ENCODE measurements around the gene REEP3.
A peak's percentile ranks its signal among the peaks of the same experiment; 100 is the strongest.

Gene REEP3

DNA sequence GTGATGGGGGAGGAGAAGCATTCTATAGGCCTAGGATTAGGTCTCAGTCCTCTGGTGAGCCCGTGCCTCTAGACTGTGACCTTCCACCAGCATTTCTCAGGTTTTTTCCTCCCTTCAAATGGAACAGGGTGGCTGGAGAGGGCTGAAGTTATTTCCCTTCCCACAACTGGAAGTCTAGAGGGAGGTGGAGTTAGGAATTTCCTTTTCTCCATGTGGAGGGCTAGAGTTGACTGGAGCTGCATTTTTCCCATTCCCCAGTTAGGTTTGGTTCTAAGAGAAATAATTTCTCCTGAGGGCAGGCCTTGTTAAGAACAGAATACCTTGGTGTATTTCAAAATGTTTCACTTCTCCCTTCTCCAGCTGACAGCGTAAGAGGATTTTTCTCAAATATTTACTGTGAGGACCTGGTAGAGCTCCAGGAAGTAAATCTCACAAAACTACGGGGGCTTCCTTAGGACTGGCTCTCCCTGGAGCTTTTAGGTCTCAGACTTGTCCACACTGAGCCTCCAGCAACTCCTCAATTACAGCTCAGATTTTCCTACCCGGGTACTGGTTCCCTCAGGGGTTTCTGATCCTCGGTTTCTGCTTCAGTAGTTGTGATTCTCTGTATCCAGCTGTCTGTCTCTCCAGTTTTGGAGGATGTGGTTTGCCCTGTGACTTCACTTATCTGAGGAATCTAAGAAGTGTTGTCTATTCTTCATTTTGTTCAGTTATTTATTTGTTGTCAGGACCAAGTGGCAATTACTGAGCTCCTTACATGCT is 6.0 kb upstream of the REEP3 start:
- peak in 1 of 2 donors; percentile 12 for DNase-seq

DNA sequence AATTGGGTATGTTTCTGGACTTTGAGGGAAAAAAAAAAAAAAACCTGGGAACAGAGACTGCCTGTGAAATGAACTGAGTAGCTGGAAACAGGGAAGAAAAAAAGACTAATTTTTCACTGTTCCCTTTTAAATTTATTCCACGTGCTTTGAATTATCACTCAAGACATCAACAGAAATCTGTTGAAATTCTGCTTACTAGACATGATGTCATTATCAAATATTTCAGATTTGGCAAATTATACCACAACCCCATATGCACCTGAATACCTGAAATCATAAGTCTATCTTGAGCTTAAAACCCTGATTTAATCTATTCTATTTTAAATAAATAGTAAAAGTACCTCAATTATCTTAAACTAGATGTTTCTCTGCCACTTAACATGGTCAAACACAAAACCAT is 5.0 kb upstream of the REEP3 start:
- no peak for DNase-seq

DNA sequence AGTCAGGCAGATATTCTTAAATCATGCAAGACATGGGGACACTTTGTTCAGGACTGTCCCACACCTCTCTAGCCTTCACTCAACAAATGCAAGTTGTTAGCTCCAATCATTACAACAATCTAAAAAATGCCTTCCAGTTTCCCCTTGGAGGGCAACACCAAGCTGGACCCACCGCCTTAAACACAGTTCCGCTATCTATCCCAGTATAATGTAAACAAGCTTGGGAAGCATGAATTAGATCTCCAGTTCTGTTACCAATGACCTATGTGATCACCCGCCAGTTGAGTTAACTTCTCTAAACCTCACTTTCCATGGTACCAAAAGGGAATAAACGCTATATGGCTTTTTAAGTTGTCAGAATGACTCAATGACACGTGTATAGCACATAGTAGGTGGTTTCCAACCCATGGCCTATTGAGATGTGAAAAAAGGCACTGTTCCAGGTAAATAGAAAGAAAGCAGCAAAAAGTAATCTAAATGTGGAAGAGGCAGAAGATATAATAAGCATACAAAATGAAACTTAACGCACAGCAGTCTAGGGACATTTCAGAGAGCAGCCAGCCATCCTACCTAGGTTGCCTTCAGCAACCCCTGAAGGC is 2.4 kb upstream of the REEP3 start:
- no peak for DNase-seq

DNA sequence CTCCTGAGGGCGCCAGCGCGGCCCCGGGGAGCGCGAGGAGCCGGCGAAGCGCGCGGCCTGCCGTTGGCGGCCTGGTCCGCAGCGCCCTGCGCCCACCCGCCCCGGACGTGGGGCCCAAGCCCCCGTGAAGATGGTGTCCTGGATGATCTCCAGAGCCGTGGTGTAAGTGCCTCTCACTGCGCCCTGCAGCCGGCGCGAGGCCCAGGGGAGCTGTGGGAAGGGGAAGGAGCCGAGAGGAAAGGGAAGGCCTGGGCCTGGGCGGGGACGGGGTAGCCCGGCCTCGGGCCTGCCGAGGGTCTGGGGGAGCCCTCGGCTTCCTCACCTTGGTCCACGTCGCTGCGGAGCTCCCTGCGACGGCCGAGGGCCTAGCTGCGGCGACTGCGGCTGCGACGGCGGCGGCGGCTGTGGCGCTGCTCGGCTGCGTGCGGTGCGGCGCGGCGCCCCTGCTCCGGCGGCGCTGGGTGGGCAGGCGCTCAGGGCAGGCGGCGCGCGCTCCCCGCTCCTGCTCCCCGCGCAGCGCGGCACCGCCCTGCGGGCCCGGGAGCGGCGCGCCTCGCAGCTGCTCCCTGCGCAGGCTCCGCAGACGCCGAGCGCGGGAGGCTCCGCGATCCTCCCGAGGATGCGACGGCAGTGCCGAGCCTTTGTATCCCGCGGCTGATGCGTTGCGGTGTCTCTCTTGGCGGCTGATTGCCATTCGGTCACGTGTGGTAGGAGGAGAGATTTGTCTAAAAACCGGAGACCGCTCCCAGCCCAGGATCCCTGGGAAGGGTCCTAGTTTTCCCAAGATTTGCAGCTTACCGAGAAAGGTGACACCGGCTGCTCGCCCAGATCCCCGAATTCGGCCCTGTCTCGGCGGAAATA is 445 bp downstream of the REEP3 start:
- peak; percentile 38 to 48 for DNase-seq

DNA sequence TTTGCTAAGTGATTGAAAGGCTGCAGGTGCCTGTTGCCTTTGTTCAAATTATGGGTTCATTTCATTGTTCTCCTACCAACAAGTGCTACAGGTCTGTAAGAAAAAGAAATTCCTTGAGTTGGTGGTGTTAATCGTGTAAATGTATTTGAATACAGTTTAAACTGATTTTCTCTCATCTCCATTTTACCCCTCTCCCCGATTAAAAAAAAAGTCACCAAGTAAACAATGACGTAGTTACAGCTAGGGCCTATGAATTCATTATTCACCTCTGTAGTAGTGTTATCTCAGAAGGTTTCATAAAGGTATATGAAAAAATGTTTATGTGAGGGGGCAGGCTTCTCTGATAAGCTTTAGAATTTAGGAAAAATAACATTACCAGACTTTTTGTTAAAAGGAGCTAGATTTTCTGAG is 1.1 kb downstream of the REEP3 start:
- no peak for DNase-seq

DNA sequence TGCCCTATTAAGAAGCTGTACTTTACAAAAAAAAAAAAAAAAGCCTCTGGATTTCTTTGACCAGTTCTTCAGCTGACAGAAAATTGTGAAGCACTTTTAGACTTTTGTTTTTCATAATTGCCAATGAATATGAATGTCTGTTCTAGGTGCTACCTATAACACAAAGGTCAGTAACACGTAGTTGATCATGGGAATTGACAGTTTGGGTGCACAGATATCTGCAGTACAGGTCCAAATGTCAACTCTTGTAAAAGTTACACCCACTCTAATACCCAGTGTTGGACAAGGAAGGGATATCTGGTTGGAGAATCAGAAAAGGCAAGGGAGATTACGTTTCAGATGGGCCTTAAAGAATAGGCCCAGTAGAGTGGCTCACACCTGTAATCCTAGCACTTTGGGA is 1.8 kb downstream of the REEP3 start:
- DNase-seq = no peak

DNA sequence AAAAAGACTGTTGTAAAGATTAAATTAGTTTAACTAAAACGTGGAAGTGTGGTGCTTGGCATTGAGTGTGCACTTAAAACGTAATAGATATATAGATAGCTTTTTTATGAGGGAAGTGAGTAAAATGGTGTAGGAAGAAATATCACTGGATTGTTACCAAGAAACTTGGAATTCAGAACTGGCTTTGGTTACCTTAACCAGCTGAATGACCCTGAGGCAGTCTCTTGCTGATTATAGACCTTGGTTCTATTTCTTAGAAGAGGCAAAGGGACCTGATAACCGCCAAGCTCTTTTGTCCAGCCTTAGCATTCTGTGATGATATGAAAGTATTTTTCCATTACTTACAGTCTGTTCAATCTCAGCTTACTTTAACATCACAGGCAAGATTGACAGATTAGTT is 3.8 kb downstream of the REEP3 start:
- DNase-seq = no peak

DNA sequence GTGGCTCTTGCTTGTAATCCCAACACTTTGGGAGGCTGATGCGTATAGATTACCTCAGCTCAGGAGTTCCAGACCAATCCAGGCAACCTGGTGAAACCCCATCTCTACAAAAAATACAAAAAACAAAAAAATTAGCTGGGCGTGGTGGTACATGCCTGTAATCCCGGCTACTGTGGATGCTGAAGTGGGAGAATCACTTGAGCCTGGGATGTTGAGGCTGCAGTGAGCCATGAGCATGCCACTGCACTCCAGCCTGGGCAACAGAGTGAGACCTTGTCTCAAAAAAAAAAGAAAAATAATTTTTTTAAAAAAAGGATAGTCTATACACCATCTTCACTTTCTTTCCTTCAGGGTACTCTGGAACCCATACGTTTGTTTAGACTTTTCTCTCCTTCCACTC is 6.2 kb downstream of the REEP3 start:
- no peak for DNase-seq

DNA sequence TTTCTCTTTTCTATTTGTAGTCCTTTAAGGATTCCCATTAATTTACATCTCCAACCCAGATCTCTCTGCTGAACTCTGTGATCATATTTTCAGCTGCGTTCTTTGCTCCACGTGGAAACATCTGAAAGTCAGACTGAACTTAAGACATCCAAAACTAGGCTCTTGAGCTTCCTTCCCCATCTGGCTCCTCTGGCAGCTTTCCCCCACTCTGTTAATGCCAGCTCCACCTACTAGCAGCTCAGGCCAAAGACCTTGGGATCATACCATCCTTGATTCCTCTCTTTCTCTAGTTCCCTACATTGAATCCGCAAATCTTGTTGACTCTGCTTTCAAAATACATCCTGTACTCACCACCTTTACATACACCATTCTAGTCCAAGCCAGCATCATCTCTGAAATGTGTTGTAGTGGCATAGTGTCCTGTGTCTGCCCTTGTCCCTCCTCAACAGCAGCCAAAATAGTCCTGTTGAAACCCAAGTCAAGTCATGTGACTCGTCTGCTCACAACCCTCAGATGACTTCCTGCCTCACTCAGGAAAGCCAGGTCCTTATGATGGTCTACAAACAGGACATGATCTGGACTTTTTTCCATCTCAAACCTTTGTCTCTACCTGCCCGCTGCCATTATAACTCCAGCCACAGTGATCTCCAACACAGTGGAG is 7.0 kb downstream of the REEP3 start:
- DNase-seq = no peak

DNA sequence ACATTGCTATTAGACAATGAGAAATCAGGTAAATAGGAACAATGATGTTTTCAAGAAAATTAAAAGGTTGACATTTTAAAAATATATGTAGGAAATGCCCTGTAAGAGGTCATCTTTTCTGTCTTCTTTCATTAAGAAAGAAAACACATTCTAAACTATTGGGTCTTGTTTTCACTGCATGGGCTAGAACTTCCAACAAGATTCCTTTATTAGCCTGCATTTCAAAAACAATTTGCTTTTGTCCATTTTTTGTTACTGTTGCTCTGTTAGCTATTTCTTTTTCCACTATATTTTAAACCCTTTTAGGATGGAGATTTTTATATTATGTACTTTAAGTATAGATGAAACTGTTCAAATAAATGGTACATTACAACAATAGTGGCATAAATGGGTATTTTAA is 9.2 kb downstream of the REEP3 start:
- DNase-seq = no peak

DNA sequence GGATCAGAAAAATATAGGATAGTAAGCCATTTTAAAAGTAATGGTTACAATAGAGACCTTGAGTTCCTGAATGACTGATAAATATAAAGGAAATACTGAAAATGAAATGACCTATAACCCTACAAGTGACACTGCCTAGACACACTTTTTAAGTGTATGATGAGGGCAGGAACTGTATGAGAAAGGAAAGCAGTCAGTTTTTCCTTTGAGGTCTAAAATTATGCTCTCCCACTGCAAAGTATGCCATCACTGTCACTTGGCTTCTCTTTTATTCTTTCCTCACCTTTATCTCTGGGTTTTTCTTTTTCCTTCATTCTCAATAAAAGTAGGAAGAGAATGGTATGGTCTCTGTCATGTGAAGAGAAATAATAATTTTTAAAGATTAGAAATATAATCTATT is 13.5 kb downstream of the REEP3 start:
- DNase-seq = no peak

DNA sequence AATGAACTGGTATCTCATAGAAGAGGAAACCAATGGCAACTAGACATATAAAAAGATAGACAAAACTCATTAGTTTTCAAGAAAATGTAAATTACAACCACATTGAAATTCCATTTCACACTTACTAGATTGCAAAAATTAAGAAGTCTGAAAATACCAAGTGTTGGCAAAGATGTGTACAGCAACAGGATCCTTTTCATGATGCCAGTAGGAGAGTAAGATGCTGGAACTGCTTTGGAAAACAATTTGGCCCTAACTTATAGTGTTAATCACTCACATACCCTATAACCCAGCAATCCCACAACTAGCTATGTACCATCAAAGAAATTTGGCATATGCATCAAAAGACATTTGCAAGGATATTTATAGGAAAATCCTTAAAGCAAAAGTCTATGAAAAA is 15.5 kb downstream of the REEP3 start:
- DNase-seq = no peak

DNA sequence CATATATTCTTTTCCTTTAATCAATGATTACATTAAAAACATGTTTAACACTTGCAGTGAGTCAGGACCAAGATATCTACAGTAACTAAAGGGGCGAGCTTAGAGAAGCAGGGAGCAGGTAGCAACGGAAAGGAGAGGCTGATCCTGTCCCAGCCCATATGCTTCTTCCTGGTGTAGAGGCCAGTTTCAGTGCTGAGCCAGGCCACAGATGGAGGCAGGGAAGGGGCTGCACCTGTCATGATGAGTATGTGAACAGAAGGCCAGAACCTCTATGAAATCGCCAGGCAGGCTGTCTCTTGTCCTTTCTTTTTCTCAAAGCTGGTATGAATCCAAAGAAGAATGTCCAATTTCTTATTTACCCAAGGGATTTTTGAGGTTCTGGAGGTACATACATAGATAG is 16.3 kb downstream of the REEP3 start:
- DNase-seq = no peak

DNA sequence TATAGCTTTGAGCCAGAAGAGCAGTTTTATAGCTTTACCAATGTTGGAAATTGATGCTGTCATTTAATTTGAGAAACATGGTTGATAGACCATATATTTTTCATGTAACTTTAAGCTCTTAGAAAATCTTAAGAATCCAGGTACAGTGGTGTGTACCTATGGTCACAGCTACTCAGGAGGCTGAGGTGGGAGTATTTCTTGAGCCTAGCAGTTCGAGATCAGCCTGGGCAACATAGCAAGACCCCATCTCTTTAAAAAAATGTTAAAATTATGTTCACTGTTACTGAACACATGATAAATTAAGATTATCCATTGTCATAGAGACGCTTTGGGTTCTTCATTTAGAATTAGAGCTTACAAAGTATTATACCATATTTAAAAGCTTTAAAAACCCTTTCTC is 18.2 kb downstream of the REEP3 start:
- no peak for DNase-seq

DNA sequence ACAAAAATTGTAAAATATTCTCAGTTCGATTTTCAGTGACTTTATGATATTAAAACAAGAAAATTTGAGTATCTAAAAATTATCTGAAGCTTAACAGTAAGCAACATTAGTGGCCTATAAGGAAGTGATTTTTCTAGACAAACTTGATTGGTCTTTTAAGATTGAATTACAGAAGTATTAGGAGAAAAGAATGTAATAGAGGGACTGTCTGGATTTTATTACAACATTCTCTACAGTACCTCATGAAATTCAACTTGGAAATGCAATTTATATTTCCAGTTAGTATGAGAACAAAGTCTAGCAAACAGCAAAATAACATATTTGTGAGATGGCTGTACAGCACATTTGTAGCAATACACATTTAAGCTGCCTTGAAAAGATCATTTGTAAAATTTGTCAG is 18.8 kb downstream of the REEP3 start:
- DNase-seq = no peak

DNA sequence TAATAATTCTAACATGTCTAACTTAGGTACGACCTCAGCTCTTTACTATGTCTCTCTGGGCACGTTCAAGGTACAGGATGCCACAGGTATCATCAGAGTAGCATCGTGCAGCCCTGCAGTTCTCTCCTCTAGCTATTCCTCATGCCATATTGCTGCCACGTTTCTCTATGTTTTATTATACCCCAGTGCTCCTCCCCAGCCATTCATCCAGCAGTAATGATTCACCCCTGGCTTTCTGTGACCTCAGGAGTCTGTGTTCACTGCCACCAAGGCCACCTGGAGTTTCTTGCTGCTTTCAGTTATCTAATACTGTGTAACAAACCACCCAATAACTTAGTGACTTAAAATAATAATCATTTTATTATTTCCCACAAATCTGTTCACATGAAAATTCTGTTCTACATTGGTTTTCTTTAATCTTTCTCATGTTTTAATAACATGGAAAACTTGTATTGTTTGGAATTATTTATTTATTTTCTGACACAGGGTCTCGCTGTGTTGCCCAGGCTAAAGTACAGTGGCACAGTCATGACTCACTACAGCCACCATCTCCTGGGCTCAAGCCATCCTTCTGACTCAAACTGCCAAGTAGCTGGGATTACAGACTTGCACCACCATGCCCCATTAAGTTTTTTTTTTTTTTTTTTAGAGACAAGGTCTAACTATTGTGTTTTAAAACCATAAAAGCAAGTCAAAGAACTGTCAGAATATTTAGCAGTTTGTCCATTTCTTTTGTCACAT is 21.8 kb downstream of the REEP3 start:
- DNase-seq = no peak

DNA sequence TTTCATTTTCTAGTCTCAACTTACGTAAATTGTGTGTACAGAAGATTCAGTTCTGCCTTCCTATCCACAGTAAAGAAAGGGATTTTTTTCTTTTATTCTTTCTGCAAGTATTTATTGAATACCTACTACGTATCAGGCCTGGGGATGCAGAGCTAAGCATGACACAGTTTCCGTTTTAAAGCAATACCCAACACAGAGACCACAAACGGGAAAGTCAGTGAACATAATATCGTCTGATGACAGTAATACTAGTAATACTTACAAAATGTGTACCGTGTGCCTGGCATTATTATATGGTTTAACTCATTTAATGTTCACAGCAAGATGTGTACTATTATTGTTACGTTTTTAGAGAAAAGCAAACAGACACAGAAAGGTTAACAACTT is 22.4 kb downstream of the REEP3 start:
- no peak for DNase-seq

DNA sequence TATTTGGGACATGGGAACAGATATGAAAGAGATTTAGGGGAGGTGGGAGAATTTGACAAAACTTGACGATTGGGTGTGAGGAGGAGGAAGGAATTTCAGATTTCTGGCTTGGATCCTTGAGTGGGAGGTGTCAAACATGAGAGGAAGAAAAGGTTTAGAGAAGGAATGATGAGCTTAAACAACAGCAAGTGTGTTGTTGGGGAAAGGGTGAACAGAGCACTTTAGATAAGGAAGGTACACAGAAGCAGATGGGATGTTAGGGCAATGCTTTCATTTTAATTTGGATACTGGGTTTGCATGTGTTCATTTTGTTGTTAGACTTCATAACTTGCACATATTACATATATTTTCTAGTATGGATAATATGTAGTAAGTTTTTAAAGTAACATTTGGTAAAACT is 23.2 kb downstream of the REEP3 start:
- no peak for DNase-seq

DNA sequence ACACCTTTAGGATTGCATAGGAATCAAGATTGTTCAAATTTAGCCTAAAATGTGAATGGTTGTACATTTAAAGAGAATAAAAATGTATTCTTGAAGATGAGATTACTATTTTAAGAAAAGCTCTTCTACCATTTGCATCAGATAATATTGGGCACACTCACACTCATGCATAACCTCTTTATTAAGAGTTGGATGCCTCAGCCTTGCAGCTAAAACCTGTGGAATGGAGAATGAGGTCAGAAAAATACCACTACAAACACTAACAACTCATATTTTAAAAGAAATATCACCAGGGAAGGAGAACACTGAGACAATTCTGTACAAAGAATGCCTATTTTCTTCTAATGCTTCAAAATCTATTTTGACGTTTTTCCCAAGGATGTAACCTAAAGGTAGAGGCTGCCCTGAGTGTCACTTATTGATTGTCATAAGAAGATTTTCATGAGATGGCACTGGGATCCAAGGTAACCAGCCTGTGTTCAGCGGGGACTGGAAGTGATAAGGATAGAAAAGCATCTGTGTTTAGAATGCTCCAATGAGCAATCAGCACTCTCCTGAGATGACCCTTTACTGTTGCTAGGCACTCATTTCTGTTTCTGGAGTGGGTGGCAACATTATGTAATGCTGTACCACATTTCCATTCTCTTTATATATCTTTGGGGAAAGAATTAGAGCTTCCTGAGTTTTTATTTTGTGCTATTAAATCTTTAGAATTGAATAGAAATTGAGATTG is 26.6 kb downstream of the REEP3 start:
- no peak for DNase-seq

DNA sequence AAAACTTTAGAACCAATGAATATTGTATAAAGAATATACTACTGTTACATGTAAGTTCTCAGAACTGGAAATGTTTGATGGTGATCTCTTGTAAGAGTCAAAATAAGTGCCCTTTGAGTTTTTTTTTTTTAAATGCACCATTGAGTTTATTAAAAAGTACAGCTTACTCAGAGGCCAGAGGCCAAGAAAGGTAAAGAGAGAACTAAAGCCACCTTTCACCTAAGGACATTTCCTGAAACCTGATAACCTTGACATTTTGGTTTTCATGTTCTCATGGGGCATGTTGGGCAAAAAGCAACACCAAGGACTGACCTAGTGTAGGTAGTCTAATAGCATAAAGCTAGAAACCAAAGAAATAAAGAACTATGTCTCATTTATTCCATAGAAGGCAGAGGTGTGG is 27.7 kb downstream of the REEP3 start:
- no peak for DNase-seq

DNA sequence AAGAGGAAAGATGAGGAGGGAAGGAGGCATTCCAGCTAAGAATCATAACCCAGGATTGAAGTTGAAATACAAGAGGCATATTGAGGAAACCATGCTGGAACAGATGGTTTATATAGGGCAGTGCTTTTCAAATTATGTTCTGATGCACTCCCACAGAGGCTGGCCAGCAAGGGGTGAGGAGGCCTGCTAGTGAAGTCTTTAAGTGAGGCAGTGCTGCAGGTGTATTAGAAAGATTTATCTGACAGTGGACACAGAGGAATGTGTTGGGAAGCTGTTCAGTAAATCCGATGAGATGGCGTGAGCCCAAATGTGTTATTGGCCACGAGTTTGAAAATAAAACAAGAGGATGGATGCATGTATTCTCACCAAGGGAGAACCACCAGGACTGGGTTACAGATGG is 28.6 kb downstream of the REEP3 start:
- DNase-seq = no peak

DNA sequence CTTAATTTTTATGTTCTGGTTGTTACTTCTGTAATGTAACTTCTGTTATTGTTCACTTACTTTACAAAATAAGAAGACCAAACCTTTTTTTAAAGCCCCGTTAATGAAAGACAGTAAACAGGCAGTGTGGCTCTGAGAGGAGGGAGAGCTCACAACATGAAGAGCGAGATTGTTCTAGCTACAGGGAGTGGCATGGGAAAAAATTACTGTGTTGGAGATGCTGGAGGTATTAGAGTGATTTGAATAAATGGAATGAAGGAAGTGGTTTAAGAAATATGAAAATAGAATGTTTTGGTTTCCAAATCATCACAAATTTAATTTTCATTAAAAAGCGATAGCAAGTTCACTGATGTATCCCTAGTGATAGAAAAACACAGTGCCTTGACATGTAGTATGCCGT is 31.8 kb downstream of the REEP3 start:
- DNase-seq = no peak
